HEK293 (cell line): ENCODE data around the gene LRP1.

ENCODE experiments used
- GLI4 ChIP-seq: fragments of 450-650 bp; formaldehyde crosslinking; IDR thresholded peaks from 2 replicates; pipeline ENCODE4 v1.5.1; 2016; ENCODE audit warnings: missing biosample characterization, missing genetic modification characterization
- HIC1 ChIP-seq: fragments of 450-650 bp; formaldehyde crosslinking; IDR thresholded peaks from 2 replicates; pipeline ENCODE4 v1.5.1; 2016; ENCODE audit warnings: missing biosample characterization, missing genetic modification characterization
- KLF1 ChIP-seq: fragments of 450-650 bp; formaldehyde crosslinking; IDR thresholded peaks from 2 replicates; pipeline ENCODE4 v1.5.1; 2016; ENCODE audit warnings: missing biosample characterization, missing genetic modification characterization
- MEIS1 ChIP-seq: sonication (generic); formaldehyde crosslinking; IDR thresholded peaks from 2 replicates; pipeline ENCODE4 v1.8.1; 2022; ENCODE audit warnings: missing genetic modification reagents, mild to moderate bottlenecking, borderline replicate concordance
- PRDM2 ChIP-seq: fragments of 450-650 bp; formaldehyde crosslinking; IDR thresholded peaks from 2 replicates; pipeline ENCODE4 v1.5.1; 2016; ENCODE audit warnings: missing biosample characterization, missing genetic modification characterization, borderline replicate concordance
- SETDB1 ChIP-seq: IDR thresholded peaks from one replicate; pipeline ENCODE4 v1.6.1; 2017; ENCODE audit warnings: mild to moderate bottlenecking, low read length, moderate library complexity, mixed read lengths; ENCODE audit not compliant: insufficient read length
- YY1 ChIP-seq: fragments of 450-650 bp; formaldehyde crosslinking; IDR thresholded peaks from 2 replicates; pipeline ENCODE4 v1.5.1; 2018; ENCODE audit warnings: missing biosample characterization, missing genetic modification characterization
- ZBTB11 ChIP-seq: fragments of 450-650 bp; formaldehyde crosslinking; conservative IDR thresholded peaks from 2 replicates; pipeline ENCODE4 v1.5.1; 2016; ENCODE audit warnings: low read depth, missing biosample characterization, missing genetic modification characterization
- ZBTB7A ChIP-seq: fragments of 450-650 bp; formaldehyde crosslinking; IDR thresholded peaks from 2 replicates; pipeline ENCODE4 v1.5.1; 2016; ENCODE audit warnings: low read depth, missing biosample characterization, missing genetic modification characterization
- ZFP37 ChIP-seq: fragments of 450-650 bp; formaldehyde crosslinking; IDR thresholded peaks from 2 replicates; pipeline ENCODE4 v1.5.1; 2016; ENCODE audit warnings: missing biosample characterization, missing genetic modification characterization
- ZNF112 ChIP-seq: fragments of 450-650 bp; formaldehyde crosslinking; IDR thresholded peaks from 2 replicates; pipeline ENCODE4 v1.5.0; 2017; ENCODE audit warnings: missing biosample characterization, missing genetic modification characterization
- ZNF155 ChIP-seq: fragments of 450-650 bp; formaldehyde crosslinking; IDR thresholded peaks from 2 replicates; pipeline ENCODE4 v1.5.1; 2016; ENCODE audit warnings: missing biosample characterization, missing genetic modification characterization
- ZNF157 ChIP-seq: fragments of 450-650 bp; formaldehyde crosslinking; IDR thresholded peaks from 2 replicates; pipeline ENCODE4 v1.5.1; 2016; ENCODE audit warnings: missing biosample characterization, missing genetic modification characterization
- ZNF24 ChIP-seq: fragments of 450-650 bp; formaldehyde crosslinking; IDR thresholded peaks from 2 replicates; pipeline ENCODE4 v1.5.1; 2016; ENCODE audit warnings: missing biosample characterization, missing genetic modification characterization
- ZNF248 ChIP-seq: fragments of 450-650 bp; formaldehyde crosslinking; IDR thresholded peaks from 2 replicates; pipeline ENCODE4 v1.5.1; 2017; ENCODE audit warnings: missing biosample characterization, missing genetic modification characterization
- ZNF341 ChIP-seq: fragments of 450-650 bp; formaldehyde crosslinking; IDR thresholded peaks from 2 replicates; pipeline ENCODE4; 2016; ENCODE audit warnings: low read depth, missing biosample characterization, missing genetic modification characterization
- ZNF423 ChIP-seq: fragments of 450-650 bp; formaldehyde crosslinking; IDR thresholded peaks from 2 replicates; pipeline ENCODE4 v1.5.1; 2016; ENCODE audit warnings: missing biosample characterization, missing genetic modification characterization
- ZNF518A ChIP-seq: fragments of 450-650 bp; formaldehyde crosslinking; conservative IDR thresholded peaks from 2 replicates; pipeline ENCODE4 v1.5.1; 2016; ENCODE audit warnings: low read depth, missing biosample characterization, missing genetic modification characterization
- ZNF529 ChIP-seq: fragments of 450-650 bp; formaldehyde crosslinking; IDR thresholded peaks from 2 replicates; pipeline ENCODE4 v1.5.1; 2017; ENCODE audit warnings: missing genetic modification characterization, missing biosample characterization; ENCODE audit not compliant: insufficient replicate concordance
- ZNF548 ChIP-seq: fragments of 450-650 bp; formaldehyde crosslinking; IDR thresholded peaks from 2 replicates; pipeline ENCODE4 v1.5.1; 2016; ENCODE audit warnings: missing biosample characterization, missing genetic modification characterization
- ZNF585B ChIP-seq: fragments of 450-650 bp; formaldehyde crosslinking; IDR thresholded peaks from 2 replicates; pipeline ENCODE4 v1.5.1; 2016; ENCODE audit warnings: missing biosample characterization, missing genetic modification characterization
- ZNF830 ChIP-seq: fragments of 450-650 bp; IDR thresholded peaks from 2 replicates; pipeline ENCODE4 v1.5.0; 2018; ENCODE audit warnings: missing biosample characterization, missing genetic modification characterization, low read depth, mild to moderate bottlenecking, moderate library complexity
- ZSCAN30 ChIP-seq: fragments of 450-650 bp; IDR thresholded peaks from 2 replicates; pipeline ENCODE4 v1.5.1; 2018; ENCODE audit warnings: missing biosample characterization, mild to moderate bottlenecking, missing genetic modification characterization, moderate library complexity

Gene LRP1

GRCh38 chr12:57127726-57128518 is at the start of gene LRP1 (continued):
- TF ChIP-seq PRDM2 (tag by site-specific recombination) (no peak), ZBTB7A (peak; percentile 96), SETDB1 (no peak), YY1 (tag by site-specific recombination) (no peak), ZNF248 (tag by site-specific recombination) (no peak), ZNF548 (tag by site-specific recombination) (no peak), HIC1 (tag by site-specific recombination) (no peak), ZNF112 (tag by site-specific recombination) (no peak), ZNF24 (no peak; the same call in 1 of the 2 replicates), ZNF155 (tag by site-specific recombination) (no peak), ZNF529 (tag by site-specific recombination) (no peak), ZNF518A (tag by site-specific recombination) (no peak; the same call in 1 of the 2 replicates), ZNF423 (peak; percentile 49; the same call in 1 of the 2 replicates), MEIS1 (no peak), ZNF585B (tag by site-specific recombination) (no peak), ZNF157 (tag by site-specific recombination) (no peak), GLI4 (tag by site-specific recombination) (no peak), ZFP37 (tag by site-specific recombination) (no peak), ZSCAN30 (tag by site-specific recombination) (peak; percentile 11; the same call in 1 of the 2 replicates), ZNF341 (no peak), ZBTB11 (tag by site-specific recombination) (no peak), KLF1 (peak; percentile 77; the same call in 1 of the 2 replicates), ZNF830 (tag by site-specific recombination) (no peak)
